Cardiac muscle cell (in vitro differentiated cells and primary cell): ENCODE data around the gene SH3BP1. TPM values are rescaled to one million over a fixed set of nuclear protein-coding genes. Genes with fewer than 3 reads are reported as not detected.

Experiments used
- DNase-seq, 2 donors: peaks; one replicate each; pipeline versions ENCODE4 v3.0.0 to v3.0.0-alpha.2; 2010 to 2017; ENCODE audit warnings: low read depth in 1 of 2, low spot score in 1 of 2
- H3K27ac ChIP-seq: fragments of 200-600 bp; sonication (generic); 2 replicates; pipeline ENCODE4 v1.5.1; 2016
- H3K27me3 ChIP-seq: fragments of 200-600 bp; sonication (generic); 2 replicates; pipeline ENCODE4 v1.6.0; 2016; ENCODE audit warnings: control low read depth
- H3K36me3 ChIP-seq: fragments of 200-600 bp; sonication (generic); 2 replicates; pipeline ENCODE4 v1.5.1; 2016; ENCODE audit warnings: control low read depth
- H3K4me1 ChIP-seq: fragments of 200-600 bp; sonication (generic); 2 replicates; pipeline ENCODE4 v1.8.1; 2017; ENCODE audit warnings: low read depth, mild to moderate bottlenecking, mixed run types
- H3K4me3 ChIP-seq: fragments of 200-600 bp; sonication (generic); 2 replicates; pipeline ENCODE4 v1.5.1; 2016; ENCODE audit warnings: mild to moderate bottlenecking
- H3K9me3 ChIP-seq: fragments of 200-600 bp; sonication (generic); 2 replicates; pipeline ENCODE4 v1.5.1; 2017; ENCODE audit warnings: low read depth, mild to moderate bottlenecking, control low read depth
- polyA plus RNA-seq: library from polyadenylated mRNA; unstranded; fragments of >200 nt; fragmentation: Nextera tagmentation; extraction: Ambion mirVana; gene quantifications from 2 replicates; pipeline ENCODE4 v1.2.1, GENCODE V29; 2016
- total RNA-seq: library from RNA; depleted of rRNA; stranded (reverse); fragments of >200 nt; gene quantifications from 2 replicates; pipeline ENCODE4 v1.2.3, GENCODE V29; 2016
- TF ChIP-seq, protein P1 (sequence below): IDR thresholded peaks from 2 replicates; pipeline ENCODE4 v1.5.1; 2012; ENCODE audit warnings: low read depth, mild to moderate bottlenecking, low read length

The SH3BP1 gene
- total and polyA plus RNA-seq, 2 experiments from 2014 or later, result 15.0 to 51.9 TPM

DNA sequence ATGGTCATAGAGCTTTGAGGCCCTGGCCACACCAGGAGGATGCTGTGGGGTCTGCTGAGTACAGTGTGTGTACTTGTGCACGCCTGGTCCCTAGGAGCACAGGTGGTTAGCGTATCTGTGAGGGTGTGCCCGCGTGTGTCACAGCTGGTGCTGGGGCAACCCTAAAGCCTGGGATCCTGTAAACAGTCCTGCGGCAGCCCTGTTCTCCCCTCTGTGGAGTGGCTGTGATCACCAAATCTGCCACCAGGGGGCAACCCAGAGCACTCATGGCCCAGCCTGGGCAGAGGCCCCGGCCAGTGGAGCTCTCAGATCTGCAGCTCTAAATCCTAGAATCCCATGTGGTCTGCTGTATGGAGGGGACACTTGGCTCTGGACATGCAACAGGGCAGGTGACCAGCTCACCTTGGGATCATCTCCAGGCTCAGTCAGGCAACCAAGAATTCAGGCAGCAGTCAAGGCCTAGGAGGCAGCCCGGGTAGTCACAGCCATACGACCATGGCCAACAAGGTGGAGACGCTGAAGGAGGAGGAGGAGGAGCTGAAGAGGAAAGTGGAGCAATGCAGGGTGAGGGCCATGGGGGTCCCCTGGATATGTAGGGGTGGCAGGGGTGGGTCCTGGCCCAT is 3.9 kb downstream of the SH3BP1 start:
- Histone ChIP-seq H3K4me1 (peaks cover 8% of the 10 kb centered on the region), H3K4me3 (no peak overlapping the region), H3K27ac (no peak overlapping the region), H3K9me3 (no peaks in the 10 kb centered on the region), H3K36me3 (peaks cover 3% of the 10 kb centered on the region), H3K27me3 (no peaks in the 10 kb centered on the region)
- DNase-seq, result peak; percentile 77 to 86
- TF ChIP-seq, protein P1, sequence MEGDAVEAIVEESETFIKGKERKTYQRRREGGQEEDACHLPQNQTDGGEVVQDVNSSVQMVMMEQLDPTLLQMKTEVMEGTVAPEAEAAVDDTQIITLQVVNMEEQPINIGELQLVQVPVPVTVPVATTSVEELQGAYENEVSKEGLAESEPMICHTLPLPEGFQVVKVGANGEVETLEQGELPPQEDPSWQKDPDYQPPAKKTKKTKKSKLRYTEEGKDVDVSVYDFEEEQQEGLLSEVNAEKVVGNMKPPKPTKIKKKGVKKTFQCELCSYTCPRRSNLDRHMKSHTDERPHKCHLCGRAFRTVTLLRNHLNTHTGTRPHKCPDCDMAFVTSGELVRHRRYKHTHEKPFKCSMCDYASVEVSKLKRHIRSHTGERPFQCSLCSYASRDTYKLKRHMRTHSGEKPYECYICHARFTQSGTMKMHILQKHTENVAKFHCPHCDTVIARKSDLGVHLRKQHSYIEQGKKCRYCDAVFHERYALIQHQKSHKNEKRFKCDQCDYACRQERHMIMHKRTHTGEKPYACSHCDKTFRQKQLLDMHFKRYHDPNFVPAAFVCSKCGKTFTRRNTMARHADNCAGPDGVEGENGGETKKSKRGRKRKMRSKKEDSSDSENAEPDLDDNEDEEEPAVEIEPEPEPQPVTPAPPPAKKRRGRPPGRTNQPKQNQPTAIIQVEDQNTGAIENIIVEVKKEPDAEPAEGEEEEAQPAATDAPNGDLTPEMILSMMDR, result peak; percentile 91

GRCh38 chr22:37647317-37647716 is 7.8 kb downstream of the SH3BP1 start:
- Histone ChIP-seq H3K27ac (no peak overlapping the region), H3K4me3 (no peak overlapping the region), H3K27me3 (no peaks in the 10 kb centered on the region), H3K9me3 (no peaks in the 10 kb centered on the region), H3K36me3 (peaks cover 8% of the 10 kb centered on the region), H3K4me1 (no peaks in the 10 kb centered on the region)
- DNase-seq, result no peak
- TF ChIP-seq, protein P1, result no peak

DNA sequence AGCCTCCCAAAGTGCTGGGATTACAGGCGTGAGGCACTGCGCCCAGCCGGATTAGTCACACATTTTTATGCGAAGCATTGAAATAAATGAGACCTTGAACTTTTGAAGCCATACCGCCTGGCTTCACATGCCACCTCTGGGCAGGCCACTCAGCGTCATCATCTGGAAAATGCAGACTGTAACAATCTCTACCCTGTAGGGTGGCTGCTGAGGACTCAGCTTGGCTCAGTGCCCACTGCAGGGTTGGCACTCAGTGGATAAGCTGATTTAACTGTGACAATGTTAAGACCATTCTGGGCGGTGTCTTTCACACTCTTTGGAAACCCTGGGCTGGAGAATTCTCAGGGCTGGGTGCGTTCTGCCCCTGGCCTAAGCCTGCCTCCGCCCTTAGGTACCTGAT is 8.5 kb downstream of the SH3BP1 start:
- no peak for DNase-seq
- no peaks in the 10 kb centered on the region for H3K4me1 ChIP-seq
- H3K9me3 ChIP-seq, result no peaks in the 10 kb centered on the region
- no peak overlapping the region for H3K27ac ChIP-seq
- peaks cover 8% of the 10 kb centered on the region for H3K36me3 ChIP-seq
- no peaks in the 10 kb centered on the region for H3K27me3 ChIP-seq
- TF ChIP-seq, protein P1, result no peak
- H3K4me3 ChIP-seq, result no peak overlapping the region

GRCh38 chr22:37650463-37651136 is 11.1 kb downstream of the SH3BP1 start:
- Histone ChIP-seq H3K27ac (no peak overlapping the region), H3K4me3 (no peak overlapping the region), H3K4me1 (no peaks in the 10 kb centered on the region), H3K27me3 (no peaks in the 10 kb centered on the region), H3K36me3 (peaks cover 12% of the 10 kb centered on the region), H3K9me3 (no peaks in the 10 kb centered on the region)
- no peak for DNase-seq
- TF ChIP-seq, protein P1, result no peak

GRCh38 chr22:37654563-37655251 is 15.2 kb downstream of the SH3BP1 start:
- H3K9me3 ChIP-seq, result no peaks in the 10 kb centered on the region
- peaks cover 3% of the 10 kb centered on the region for H3K4me1 ChIP-seq
- H3K36me3 ChIP-seq, result peaks cover 9% of the 10 kb centered on the region
- H3K4me3 ChIP-seq, result no peak overlapping the region
- no peak for DNase-seq
- TF ChIP-seq, protein P1, result no peak
- no peak overlapping the region for H3K27ac ChIP-seq
- H3K27me3 ChIP-seq, result no peaks in the 10 kb centered on the region
